Measurements from ENCODE around the gene SMIM1.

Gene SMIM1

DNA sequence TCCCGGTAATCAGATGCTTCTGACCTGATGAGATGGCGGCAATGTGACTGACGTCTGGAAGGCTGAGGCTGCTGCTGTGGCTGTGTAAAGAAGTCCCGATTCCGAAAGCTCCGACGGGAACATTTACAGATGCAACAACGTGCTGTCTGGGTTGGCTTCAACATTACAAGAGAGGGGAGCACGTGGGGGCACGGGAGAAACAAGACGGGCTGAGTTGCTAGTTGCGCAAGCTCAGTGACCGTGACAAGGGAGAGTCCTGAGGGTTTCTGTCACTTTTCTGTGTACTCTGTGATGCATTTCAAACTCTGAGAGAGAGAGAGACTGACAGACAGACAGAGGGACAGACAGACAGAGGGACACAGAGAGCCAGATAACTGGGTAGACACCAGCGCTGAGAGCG, 49.4 kb downstream of the SMIM1 start:
- DNase-seq (ENCODE audit: low read depth in 3 of 3): no peak

DNA sequence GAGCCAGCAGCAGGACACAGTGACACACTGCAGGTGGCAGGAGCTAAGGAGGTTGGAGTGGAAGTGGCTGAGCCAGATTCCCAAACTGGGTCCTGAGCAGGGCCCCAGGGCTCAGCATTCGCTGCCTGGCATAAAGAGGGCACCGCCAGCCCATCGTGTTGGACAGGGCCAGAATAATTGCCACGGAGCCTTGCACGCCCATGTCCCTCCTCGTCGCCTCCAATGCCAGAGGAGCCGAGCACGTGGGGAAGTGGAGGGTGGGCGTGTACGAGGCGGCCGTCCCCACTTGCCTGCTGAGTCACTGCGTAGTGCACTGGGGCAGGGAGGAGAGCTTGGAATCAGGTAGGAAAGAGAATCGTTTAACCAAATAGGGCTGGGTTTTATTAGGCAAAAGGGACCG, 49.9 kb downstream of the SMIM1 start:
- no peak for DNase-seq (ENCODE audit: low read depth in 3 of 3)

DNA sequence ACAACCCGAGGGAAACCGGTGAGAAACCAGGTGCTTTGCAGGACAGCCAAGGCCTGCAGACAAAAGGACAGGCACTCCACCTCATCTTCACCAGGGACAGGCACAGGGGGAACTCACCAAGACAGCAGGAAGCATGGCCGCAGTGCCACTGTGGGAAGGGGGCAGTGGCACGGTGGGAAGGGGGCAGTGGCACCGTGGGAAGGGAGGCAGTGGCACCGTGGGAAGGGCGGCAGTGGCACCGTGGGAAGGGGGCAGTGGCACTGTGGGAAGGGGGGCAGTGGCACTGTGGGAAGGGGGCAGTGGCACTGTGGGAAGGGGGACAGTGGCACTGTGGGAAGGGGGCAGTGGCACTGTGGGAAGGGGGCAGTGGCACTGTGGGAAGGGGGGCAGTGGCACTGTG, 52.1 kb downstream of the SMIM1 start:
- no peak for DNase-seq (ENCODE audit: low read depth in 3 of 3)

DNA sequence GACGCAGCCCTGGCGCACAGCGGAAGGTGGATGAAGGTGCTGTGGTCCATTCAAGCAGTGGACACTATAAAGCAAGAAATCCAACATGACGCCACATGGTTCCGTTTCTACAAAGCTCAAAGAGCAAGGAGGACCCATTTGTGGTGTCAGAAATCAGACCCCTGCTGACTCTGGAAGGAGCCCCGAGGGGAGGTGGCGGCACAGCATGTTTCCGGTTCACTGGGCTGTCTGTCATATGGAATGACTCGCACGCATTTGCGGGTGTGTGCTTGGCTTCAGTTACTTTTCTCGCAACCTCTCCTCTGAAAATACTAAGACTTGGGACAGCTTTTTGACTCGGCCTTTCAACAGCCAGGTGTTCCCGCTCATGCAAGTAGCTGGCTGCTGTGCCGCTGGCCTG, 52.8 kb downstream of the SMIM1 start:
- DNase-seq (ENCODE audit: low read depth in 3 of 3): no peak
